Measurements from ENCODE around the gene SNCB.

DNA sequence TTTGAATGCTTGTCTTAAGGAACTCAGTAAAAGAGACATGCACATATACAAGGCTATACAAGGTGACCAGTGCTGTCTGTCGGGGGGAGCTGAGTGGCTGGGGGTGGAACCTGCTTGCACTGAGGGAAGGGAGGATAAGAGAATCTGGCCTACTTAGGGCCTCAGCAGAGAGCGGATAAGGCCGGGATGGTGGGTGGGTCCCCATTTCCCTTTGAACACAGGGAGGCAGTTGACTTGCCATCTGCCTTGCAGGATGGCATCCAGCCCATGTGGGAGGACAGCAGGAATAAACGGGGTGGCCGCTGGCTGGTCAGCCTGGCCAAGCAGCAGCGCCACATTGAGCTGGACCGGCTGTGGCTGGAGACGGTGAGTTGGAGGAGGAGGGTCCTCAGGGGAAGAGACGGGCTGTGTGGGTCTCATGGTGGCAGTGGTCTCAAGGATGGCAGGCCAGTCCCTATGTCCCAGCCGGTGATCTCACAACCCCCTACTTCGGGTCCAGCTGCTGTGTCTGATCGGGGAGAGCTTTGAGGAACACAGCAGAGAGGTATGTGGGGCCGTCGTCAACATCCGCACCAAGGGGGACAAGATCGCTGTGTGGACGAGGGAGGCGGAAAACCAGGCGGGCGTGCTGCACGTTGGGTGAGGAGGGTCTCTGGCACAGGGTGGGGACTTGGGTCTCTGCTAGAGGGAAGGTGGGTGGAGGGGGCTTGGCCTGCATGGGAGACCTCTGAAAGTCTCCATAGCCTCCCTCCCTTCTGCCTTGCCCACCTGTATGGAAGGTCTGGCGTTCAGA, 14.7 kb upstream of the SNCB start:
- TF ChIP-seq, protein P1, sequence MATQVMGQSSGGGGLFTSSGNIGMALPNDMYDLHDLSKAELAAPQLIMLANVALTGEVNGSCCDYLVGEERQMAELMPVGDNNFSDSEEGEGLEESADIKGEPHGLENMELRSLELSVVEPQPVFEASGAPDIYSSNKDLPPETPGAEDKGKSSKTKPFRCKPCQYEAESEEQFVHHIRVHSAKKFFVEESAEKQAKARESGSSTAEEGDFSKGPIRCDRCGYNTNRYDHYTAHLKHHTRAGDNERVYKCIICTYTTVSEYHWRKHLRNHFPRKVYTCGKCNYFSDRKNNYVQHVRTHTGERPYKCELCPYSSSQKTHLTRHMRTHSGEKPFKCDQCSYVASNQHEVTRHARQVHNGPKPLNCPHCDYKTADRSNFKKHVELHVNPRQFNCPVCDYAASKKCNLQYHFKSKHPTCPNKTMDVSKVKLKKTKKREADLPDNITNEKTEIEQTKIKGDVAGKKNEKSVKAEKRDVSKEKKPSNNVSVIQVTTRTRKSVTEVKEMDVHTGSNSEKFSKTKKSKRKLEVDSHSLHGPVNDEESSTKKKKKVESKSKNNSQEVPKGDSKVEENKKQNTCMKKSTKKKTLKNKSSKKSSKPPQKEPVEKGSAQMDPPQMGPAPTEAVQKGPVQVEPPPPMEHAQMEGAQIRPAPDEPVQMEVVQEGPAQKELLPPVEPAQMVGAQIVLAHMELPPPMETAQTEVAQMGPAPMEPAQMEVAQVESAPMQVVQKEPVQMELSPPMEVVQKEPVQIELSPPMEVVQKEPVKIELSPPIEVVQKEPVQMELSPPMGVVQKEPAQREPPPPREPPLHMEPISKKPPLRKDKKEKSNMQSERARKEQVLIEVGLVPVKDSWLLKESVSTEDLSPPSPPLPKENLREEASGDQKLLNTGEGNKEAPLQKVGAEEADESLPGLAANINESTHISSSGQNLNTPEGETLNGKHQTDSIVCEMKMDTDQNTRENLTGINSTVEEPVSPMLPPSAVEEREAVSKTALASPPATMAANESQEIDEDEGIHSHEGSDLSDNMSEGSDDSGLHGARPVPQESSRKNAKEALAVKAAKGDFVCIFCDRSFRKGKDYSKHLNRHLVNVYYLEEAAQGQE (IDR thresholded peaks at IDR 0.05; ENCODE audit: low read depth) = no peak
- TF ChIP-seq, protein P2, sequence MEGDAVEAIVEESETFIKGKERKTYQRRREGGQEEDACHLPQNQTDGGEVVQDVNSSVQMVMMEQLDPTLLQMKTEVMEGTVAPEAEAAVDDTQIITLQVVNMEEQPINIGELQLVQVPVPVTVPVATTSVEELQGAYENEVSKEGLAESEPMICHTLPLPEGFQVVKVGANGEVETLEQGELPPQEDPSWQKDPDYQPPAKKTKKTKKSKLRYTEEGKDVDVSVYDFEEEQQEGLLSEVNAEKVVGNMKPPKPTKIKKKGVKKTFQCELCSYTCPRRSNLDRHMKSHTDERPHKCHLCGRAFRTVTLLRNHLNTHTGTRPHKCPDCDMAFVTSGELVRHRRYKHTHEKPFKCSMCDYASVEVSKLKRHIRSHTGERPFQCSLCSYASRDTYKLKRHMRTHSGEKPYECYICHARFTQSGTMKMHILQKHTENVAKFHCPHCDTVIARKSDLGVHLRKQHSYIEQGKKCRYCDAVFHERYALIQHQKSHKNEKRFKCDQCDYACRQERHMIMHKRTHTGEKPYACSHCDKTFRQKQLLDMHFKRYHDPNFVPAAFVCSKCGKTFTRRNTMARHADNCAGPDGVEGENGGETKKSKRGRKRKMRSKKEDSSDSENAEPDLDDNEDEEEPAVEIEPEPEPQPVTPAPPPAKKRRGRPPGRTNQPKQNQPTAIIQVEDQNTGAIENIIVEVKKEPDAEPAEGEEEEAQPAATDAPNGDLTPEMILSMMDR (IDR thresholded peaks at IDR 0.05 in 2 of 3, conservative IDR thresholded peaks at IDR 0.05 in 1 of 3; ENCODE audit: borderline replicate concordance in 1 of 3, insufficient read depth in 1 of 3, low read depth in 2 of 3, low read length in 2 of 3) = no peak
- TF ChIP-seq POLR2A (IDR thresholded peaks at IDR 0.05; ENCODE audit: borderline replicate concordance, extremely low read depth, insufficient read depth, insufficient read length) (no peak), YY1 (IDR thresholded peaks at IDR 0.05; ENCODE audit: extremely low read depth, insufficient replicate concordance, low read depth, low read length) (no peak), FOSL1 (IDR thresholded peaks at IDR 0.05; ENCODE audit: low read depth) (no peak), POLR2AphosphoS5 (IDR thresholded peaks at IDR 0.05; ENCODE audit: low read depth, low read length) (no peak), EZH2phosphoT487 (IDR thresholded peaks at IDR 0.05; ENCODE audit: borderline replicate concordance) (no peak), EZH2 (IDR thresholded peaks at IDR 0.05) (no peak), CEBPB (IDR thresholded peaks at IDR 0.05; ENCODE audit: low read depth) (no peak), SIN3A (IDR thresholded peaks at IDR 0.05; ENCODE audit: low read depth) (no peak), JUND (IDR thresholded peaks at IDR 0.05) (no peak), RAD21 (IDR thresholded peaks at IDR 0.05; ENCODE audit: low read depth) (no peak)

All from HCT116 (cell line).